Sigmoid colon (tissue), 7 donors: Measurements from ENCODE around the gene NECTIN4. TPM values are rescaled to one million over a fixed set of nuclear protein-coding genes. Genes with fewer than 3 reads are reported as not detected.
A peak's percentile ranks its signal among the peaks of the same experiment; 100 is the strongest.

Source experiments
- DNase-seq: peaks from one replicate; pipeline ENCODE4 v3.0.0-alpha.2; 2019
- H3K27ac ChIP-seq, 4 donors: fragments of 200-600 bp; sonication (generic); one replicate each; pipeline ENCODE4 v1.5.1; 2016 to 2019; ENCODE audit warnings: mild to moderate bottlenecking in 1 of 4
- H3K27me3 ChIP-seq, 3 donors: fragments of 200-600 bp; sonication (generic); one replicate each; pipeline ENCODE4 v1.5.1; 2019; ENCODE audit warnings: mild to moderate bottlenecking in 1 of 3
- H3K36me3 ChIP-seq, 4 donors: fragments of 200-600 bp; sonication (generic); one replicate each; pipeline ENCODE4 v1.5.1; 2016 to 2019
- H3K4me1 ChIP-seq, 4 donors: fragments of 200-600 bp; sonication (generic); one replicate each; pipeline ENCODE4 v1.5.1; 2017 to 2019
- H3K4me3 ChIP-seq, 4 donors: fragments of 200-600 bp; sonication (generic); one replicate each; pipeline ENCODE4 v1.5.1; 2017 to 2019; ENCODE audit warnings: mild to moderate bottlenecking in 2 of 4, moderate library complexity in 1 of 4
- H3K9me3 ChIP-seq, 4 donors: fragments of 200-600 bp in 3 of 4; sonication (generic) in 3 of 4; one replicate each; pipeline versions ENCODE4 v1.5.1 to v1.6.1; 2013 to 2019
- EP300 ChIP-seq, 4 donors: sonication (generic); formaldehyde crosslinking; IDR thresholded peaks; one replicate each; pipeline ENCODE4 v1.6.1; 2017; ENCODE audit warnings: antibody characterized with exemption in 4 of 4
- POLR2A ChIP-seq, 2 donors: fragments of 450-650 bp; IDR thresholded peaks; one replicate each; pipeline ENCODE4 v1.6.1; 2016; ENCODE audit warnings: antibody characterized with exemption in 2 of 2, mild to moderate bottlenecking in 2 of 2, moderate library complexity in 2 of 2
- POLR2AphosphoS5 ChIP-seq, 4 donors: sonication (generic); formaldehyde crosslinking; IDR thresholded peaks; one replicate each; pipeline ENCODE4 v1.6.1; 2017; ENCODE audit warnings: antibody characterized with exemption in 4 of 4
- WGBS, 2 donors: extraction: QIAGEN DNeasy Blood & Tissue Kit; methylation state at CpG; one replicate each; pipeline ENCODE4 v1.1.7; 2013; 5-methylcytosine and 5-hydroxymethylcytosine counted together
- intact Hi-C: fragments of 100-400 bp; cut with DNase I; formaldehyde crosslinking; loops from one replicate; pipeline ENCODE4 v1.15.1; 2023
- polyA plus RNA-seq, 3 donors: library from polyadenylated mRNA; stranded (reverse); fragments of 200-250 nt; gene quantifications; one replicate each; pipeline ENCODE4 v1.2.3, GENCODE V29; 2013
- total RNA-seq, 4 donors: library from RNA; depleted of rRNA; stranded (reverse); fragments of >200 nt; gene quantifications; one replicate each; pipeline ENCODE4 v1.1.0, GENCODE V29; 2016
- TF ChIP-seq, protein P1 (sequence below), 4 experiments: fragments of 450-650 bp in 3 of 4; fragments of 200-600 bp in 1 of 4; IDR thresholded peaks; one replicate each; pipeline ENCODE4 v1.5.1; 2016 to 2019; ENCODE audit warnings: antibody characterized with exemption in 4 of 4, mild to moderate bottlenecking in 3 of 4, moderate library complexity in 2 of 4
- donor health status: healthy with polysubstance abuse.
- donor health status: Bipolar disorder and iron deficiency.
- donor health status: healthy.

NECTIN4 gene
- total and polyA plus RNA-seq, 7 donors = 1.2 to 2.8 TPM; not detected in 5

DNA sequence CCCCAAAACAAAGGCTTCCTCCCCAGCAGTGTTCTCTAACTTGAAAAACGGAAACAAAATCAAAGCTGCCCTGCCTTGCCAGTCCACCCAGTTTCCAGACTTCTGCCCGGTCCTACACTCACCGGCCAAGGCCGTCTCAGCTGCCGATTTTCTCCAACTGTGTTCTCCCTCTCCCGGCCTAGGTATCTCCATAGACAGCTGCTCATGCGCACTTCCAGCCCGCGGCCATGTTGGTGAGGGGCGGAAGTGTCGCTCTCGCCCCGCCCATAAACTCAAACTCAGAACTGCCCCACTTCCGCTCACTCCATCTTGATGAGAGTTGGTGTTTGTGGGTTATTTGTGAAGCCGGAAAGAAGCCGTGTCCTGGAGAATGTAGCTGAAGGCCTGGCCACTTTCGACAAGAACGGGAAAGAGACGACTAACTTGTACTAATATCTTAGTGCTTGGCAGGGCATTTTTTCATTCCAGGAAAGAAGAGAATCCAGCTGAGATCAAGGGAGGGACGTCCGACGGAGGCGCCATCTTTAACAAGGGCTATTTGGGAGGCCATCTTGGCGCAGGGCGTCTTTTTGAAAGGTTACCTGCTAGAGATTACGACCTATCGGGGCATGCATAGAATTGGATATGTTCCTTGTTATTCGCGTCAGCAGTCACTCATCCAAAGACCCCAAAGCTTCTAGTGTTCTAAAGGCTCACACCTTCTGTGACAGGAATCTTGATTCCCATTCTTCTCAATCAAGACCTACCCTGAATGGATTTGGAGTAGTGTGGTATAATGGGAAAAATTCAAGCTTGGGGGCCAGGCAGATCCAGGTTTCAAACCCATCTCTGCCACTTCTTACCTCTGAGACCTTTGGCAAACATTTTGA, 43.4 kb downstream of the NECTIN4 start, which contains the start of gene USF1:
USF1 (minus strand) TSS at position 242 of the 869 bp plus-strand sequence. CDS start 2,702 bp downstream, outside the sequence.
- intact Hi-C loops = loop anchor here (2.0 to 10.0 kb wide), 3 partner anchors 53 to 349 kb away; partner anchors contain the start of genes KLHDC9, NIT1 and PFDN2
- TF ChIP-seq, protein P1, sequence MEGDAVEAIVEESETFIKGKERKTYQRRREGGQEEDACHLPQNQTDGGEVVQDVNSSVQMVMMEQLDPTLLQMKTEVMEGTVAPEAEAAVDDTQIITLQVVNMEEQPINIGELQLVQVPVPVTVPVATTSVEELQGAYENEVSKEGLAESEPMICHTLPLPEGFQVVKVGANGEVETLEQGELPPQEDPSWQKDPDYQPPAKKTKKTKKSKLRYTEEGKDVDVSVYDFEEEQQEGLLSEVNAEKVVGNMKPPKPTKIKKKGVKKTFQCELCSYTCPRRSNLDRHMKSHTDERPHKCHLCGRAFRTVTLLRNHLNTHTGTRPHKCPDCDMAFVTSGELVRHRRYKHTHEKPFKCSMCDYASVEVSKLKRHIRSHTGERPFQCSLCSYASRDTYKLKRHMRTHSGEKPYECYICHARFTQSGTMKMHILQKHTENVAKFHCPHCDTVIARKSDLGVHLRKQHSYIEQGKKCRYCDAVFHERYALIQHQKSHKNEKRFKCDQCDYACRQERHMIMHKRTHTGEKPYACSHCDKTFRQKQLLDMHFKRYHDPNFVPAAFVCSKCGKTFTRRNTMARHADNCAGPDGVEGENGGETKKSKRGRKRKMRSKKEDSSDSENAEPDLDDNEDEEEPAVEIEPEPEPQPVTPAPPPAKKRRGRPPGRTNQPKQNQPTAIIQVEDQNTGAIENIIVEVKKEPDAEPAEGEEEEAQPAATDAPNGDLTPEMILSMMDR (IDR thresholded peaks at IDR 0.05) = no peak
- TF ChIP-seq POLR2AphosphoS5 (IDR thresholded peaks at IDR 0.05) (peak; percentile 69 to 86 (median 78)), EP300 (IDR thresholded peaks at IDR 0.05) (no peak), POLR2A (IDR thresholded peaks at IDR 0.05) (peak; percentile 48 to 61)
- Histone ChIP-seq H3K4me1 (peaks cover 0 to 20% (median 15%) of the 10 kb centered on the region in 4 donors), H3K27ac (peak within 1 kb of the TSS; percentile 90 to 96 (median 94)), H3K4me3 (peak within 1 kb of the TSS; percentile 74 to 88 (median 81)), H3K27me3 (no peaks in the 10 kb centered on the region), H3K36me3 (peaks cover 13 to 22% (median 19%) of the 10 kb centered on the region in 4 donors), H3K9me3 (no peaks in the 10 kb centered on the region)
- peak; percentile 96 for DNase-seq
- WGBS, 2 donors = 0 to 1% methylated on average over 29 of the region's 29 CpGs

- peak; percentile 87 for DNase-seq
- peak in 3 of 4 donors; percentile 58 to 64 (median 61) for TF ChIP-seq POLR2AphosphoS5 (IDR thresholded peaks at IDR 0.05)
- TF ChIP-seq, protein P1 (IDR thresholded peaks at IDR 0.05) = no peak
- Histone ChIP-seq H3K27me3 (no peaks in the 10 kb centered on the region), H3K9me3 (no peaks in the 10 kb centered on the region), H3K27ac (peak overlapping the region; percentile 90 to 96 (median 94)), H3K4me3 (peak overlapping the region; percentile 74 to 88 (median 81)), H3K4me1 (peaks cover 0 to 20% (median 15%) of the 10 kb centered on the region in 4 donors), H3K36me3 (peaks cover 20 to 30% (median 28%) of the 10 kb centered on the region in 4 donors)
- intact Hi-C loops = loop anchor here (5.0 to 10.0 kb wide), 2 partner anchors 72 to 350 kb away; partner anchors contain the start of genes NIT1 and PFDN2
- WGBS, 2 donors = 1% methylated on average over 48 of the region's 48 CpGs
Observed at GRCh38 chr1:161044908-161045735, 44.2 kb downstream of the NECTIN4 start.

DNA sequence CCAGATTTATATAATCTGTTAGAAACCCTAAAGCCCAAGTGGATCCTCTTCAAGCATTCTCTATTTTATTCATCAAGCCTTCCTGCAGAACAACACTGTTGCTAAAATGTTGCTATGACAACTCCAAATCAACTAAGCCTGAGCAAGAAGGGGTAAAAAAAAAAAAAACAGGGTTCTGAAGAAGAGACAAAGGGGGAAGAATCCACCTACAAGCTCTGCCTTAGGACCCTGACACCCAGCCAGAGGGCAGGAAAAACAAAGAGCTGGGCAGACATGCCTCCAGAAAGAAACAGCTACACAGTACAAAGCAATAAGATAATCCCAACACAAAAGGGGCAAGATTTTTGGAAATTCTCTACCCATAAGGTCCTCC, 44.8 kb downstream of the NECTIN4 start:
- H3K36me3 ChIP-seq = peaks cover 26 to 36% (median 34%) of the 10 kb centered on the region in 4 donors
- no peaks in the 10 kb centered on the region for H3K27me3 ChIP-seq
- H3K4me3 ChIP-seq = peak overlapping the region; percentile 74 to 88 (median 81)
- no peak for TF ChIP-seq POLR2A (IDR thresholded peaks at IDR 0.05)
- TF ChIP-seq, protein P1 (IDR thresholded peaks at IDR 0.05) = no peak
- TF ChIP-seq POLR2AphosphoS5 (IDR thresholded peaks at IDR 0.05) = no peak
- TF ChIP-seq EP300 (IDR thresholded peaks at IDR 0.05) = no peak
- intact Hi-C loops = loop anchor here (10.0 kb wide), 1 partner anchor 350 kb away; no protein-coding TSS in a partner anchor
- DNase-seq = no peak
- H3K4me1 ChIP-seq = peaks cover 0 to 20% (median 15%) of the 10 kb centered on the region in 4 donors
- H3K27ac ChIP-seq = peak overlapping the region; percentile 90 to 96 (median 94)
- H3K9me3 ChIP-seq = no peaks in the 10 kb centered on the region

- no peak overlapping the region for H3K27ac ChIP-seq
- no peaks in the 10 kb centered on the region for H3K9me3 ChIP-seq
- no peak overlapping the region for H3K4me3 ChIP-seq
- intact Hi-C loops = no loop called here
- TF ChIP-seq, protein P1 (IDR thresholded peaks at IDR 0.05) = no peak
- TF ChIP-seq POLR2AphosphoS5 (IDR thresholded peaks at IDR 0.05) (no peak), EP300 (IDR thresholded peaks at IDR 0.05) (no peak), POLR2A (IDR thresholded peaks at IDR 0.05) (no peak)
- no peaks in the 10 kb centered on the region for H3K27me3 ChIP-seq
- no peak for DNase-seq
- 54 to 75% methylated on average over 5 of the region's 5 CpGs for WGBS, 2 donors
- H3K4me1 ChIP-seq = peaks cover 0 to 22% (median 12%) of the 10 kb centered on the region in 4 donors
- H3K36me3 ChIP-seq = peaks cover 29 to 40% (median 37%) of the 10 kb centered on the region in 4 donors
Observed at GRCh38 chr1:161039546-161039945, 49.8 kb downstream of the NECTIN4 start.
